NCI-H187 (cell line): ENCODE results near the gene FGD4.

Experiments used
- DNase-seq, 2 experiments: peaks; one replicate each; lab custom pipeline; 2025; lab: John Stamatoyannopoulos, UW

Gene FGD4

DNA sequence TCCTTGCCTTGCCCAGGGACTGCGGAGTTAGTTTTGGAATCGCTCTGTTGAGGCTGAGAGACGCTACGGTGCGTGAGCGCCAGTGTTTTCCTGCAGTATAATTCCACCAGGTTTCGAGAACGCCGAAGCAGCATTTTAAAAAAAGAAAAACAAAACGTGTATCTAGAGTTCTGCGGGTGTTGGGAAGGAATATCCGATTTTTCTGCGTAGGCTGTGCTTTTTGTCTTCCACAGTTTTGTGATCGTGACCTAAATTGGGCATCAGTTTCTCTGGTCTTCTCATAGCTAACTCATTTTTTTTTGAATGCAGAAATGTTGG, 280.5 kb downstream of the FGD4 start:
- DNase-seq: no peak

DNA sequence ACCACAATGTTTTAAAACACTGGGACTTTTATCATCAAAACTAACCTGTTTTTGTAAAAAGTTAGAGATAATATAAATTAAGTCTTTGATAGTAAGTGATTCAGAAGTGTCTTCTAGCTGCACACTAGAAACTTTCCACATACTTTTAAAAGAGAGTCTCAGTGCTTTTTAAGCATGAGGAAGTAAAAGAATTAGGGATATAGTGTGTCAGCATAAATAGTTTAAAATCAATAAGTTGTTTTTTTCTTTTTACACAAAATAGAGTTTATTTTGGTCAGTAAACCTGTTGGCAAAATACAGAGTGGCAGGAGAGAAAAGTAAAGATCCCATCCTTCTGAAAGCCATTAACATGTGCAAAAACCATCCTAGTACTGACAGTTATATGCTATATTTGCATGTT, 281.4 kb downstream of the FGD4 start:
- no peak for DNase-seq

DNA sequence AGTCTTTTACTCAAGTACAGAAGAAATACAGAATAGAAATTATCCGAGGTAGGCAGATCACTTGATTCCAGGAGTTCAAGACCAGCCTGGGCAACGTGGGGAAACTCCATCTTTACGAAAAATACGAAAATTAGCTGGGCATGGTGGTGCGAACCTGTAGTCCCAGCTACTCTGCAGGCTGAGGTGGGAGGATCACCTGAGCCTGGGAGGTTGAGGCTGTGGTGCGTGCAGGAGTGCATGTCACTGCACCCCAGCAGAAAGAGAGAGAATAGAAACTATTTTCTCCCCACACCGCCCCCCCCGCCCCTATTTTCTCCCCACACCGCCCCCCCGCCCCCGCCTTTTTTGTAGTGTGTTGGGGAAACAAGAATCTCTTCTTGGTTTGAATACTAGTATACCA, 281.9 kb downstream of the FGD4 start:
- DNase-seq: no peak

DNA sequence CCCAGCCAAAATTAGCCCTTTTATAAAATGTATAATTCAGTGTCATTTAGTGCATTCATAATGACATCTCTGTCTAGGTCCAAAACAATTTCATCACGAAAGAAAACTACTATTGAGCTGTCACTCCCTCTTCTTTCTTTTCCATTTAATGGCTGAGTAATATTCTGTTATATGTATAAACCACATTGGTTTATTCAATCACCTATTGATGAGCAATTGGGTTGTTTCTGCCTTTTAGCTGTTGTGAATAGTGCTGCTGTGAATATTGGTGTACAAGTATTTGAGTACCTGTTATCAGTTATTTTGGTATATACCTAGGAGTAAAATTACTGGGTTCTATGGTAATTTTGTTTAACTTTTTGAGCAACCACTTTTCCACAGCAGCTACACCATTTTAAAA, 287.0 kb downstream of the FGD4 start:
- no peak for DNase-seq

DNA sequence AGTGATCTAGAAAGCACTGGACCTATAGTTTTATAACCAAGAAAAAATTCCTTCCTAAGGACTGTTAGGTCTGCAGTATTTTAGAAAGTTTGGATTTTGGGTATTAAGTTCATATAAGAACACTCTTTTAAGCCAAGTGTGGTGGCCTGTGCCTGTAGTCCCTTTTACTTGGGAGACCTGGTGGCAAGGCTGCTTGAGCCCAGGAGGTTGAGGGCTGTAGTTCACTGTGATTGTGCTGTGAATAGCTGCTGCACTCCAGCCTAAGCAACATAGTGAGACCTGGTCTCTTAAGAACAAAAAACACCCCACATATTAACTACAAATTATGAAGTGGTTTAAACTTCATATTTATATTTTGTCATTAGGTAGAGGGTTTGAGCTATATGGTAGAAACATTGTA, 289.4 kb downstream of the FGD4 start:
- no peak for DNase-seq

DNA sequence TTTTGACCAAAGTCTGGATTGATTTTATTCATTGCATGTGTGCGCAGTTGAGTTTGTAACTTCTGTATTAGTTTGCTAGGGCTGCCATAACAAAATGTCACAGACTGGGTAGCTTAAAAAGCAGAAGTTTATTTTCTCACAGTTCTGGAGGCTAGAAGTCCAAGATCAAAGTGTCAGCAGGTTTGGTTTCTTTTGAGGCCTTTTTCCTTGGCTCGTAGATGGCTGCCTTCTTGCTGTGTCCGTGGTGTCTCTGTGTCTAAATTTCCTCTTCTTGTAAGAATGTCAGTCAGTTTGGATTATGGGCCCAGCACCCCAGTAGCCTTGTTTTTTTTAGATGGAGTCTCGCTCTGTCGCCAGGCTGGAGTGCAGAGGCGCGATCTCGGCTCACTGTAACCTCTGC, 291.6 kb downstream of the FGD4 start:
- DNase-seq: no peak

DNA sequence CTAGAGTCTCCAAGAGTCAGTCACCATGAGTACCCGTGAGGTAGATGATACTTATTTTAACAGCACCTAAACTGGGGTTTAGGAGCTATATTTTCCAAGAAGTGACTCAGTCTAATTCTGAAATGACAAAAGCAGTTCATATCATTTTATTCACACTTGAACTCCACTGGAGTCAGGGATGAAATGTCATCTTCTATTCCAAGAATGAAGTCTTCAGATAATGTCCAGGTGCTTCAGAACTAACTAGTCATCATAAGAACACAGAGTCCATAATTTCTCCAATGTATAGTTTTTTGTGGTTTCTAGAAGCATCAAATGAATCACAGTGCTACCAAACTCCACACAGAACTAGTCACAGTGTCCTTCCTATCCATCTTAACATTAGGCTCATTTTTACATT, 293.0 kb downstream of the FGD4 start:
- DNase-seq: no peak

DNA sequence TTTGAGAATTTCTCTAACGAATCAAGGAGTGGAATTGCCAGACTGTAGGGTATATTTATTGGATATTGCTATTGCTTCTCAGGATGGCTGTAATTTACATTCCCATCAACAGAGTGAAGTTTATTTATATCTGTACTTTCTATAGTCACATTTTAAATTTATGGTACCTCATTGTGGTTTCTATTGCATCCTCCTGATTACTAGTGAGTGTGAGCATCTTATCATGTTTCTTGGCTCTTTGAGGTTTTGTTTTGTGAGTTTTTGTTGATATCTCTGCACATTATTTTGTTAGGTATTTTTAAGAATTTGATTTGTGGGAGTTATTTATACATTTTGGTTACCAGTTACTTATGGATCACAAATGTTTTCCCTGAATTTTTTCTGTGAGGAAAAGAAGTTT, 293.7 kb downstream of the FGD4 start:
- no peak for DNase-seq
